Mesenchymal stem cell (in vitro differentiated cells and primary cell): ENCODE measurements around the gene ARFGAP2.

Experiments
- DNase-seq: peaks from one replicate; pipeline ENCODE4 v3.0.0-alpha.2; 2013
- H2AFZ ChIP-seq: one replicate; pipeline ENCODE4 v1.6.1; 2013; ENCODE audit warnings: low read depth, mild to moderate bottlenecking, control low read depth, inconsistent platforms, low read length, moderate library complexity
- H2AK5ac ChIP-seq: 2 replicates; pipeline ENCODE4 v1.6.1; 2013; ENCODE audit warnings: low read length, moderate library complexity, mild to moderate bottlenecking, inconsistent platforms; ENCODE audit not compliant: severe bottlenecking
- H2BK120ac ChIP-seq: one replicate; pipeline ENCODE4 v1.6.1; 2013; ENCODE audit warnings: low read depth, mild to moderate bottlenecking, inconsistent platforms, low read length, moderate library complexity
- H2BK12ac ChIP-seq, 2 experiments: one replicate each; pipeline ENCODE4 v1.6.1; 2013; ENCODE audit warnings: inconsistent platforms in 2 of 2, low read length in 2 of 2, mild to moderate bottlenecking in 2 of 2, moderate library complexity in 2 of 2, control low read depth in 1 of 2
- H2BK15ac ChIP-seq: one replicate; pipeline ENCODE4 v1.6.1; 2013; ENCODE audit warnings: mild to moderate bottlenecking, low read depth, inconsistent platforms; ENCODE audit not compliant: poor library complexity, severe bottlenecking
- H2BK5ac ChIP-seq: 2 replicates; pipeline ENCODE4 v1.6.1; 2013; ENCODE audit warnings: low read depth, mild to moderate bottlenecking, low read length, control low read depth, inconsistent platforms; ENCODE audit not compliant: poor library complexity, severe bottlenecking
- H3K14ac ChIP-seq, 2 experiments: one replicate each; pipeline ENCODE4 v1.6.1; 2013; ENCODE audit warnings: inconsistent platforms in 2 of 2, low read length in 2 of 2, control low read depth in 1 of 2, mild to moderate bottlenecking in 1 of 2, moderate library complexity in 1 of 2
- H3K18ac ChIP-seq, 2 experiments: one replicate each; pipeline ENCODE4 v1.6.1; 2013; ENCODE audit warnings: inconsistent platforms in 2 of 2, low read length in 2 of 2, control low read depth in 1 of 2, low read depth in 1 of 2, mild to moderate bottlenecking in 1 of 2
- H3K23ac ChIP-seq, 2 experiments: one replicate each; pipeline ENCODE4 v1.6.1; 2013; ENCODE audit warnings: inconsistent platforms in 2 of 2, low read length in 2 of 2, mild to moderate bottlenecking in 2 of 2, moderate library complexity in 2 of 2, control low read depth in 1 of 2
- H3K27ac ChIP-seq: 2 replicates; pipeline ENCODE4 v1.5.1; 2013; ENCODE audit warnings: mild to moderate bottlenecking, moderate library complexity, low read length, control low read depth, inconsistent platforms; ENCODE audit not compliant: poor library complexity, severe bottlenecking
- H3K27me3 ChIP-seq, 2 experiments: 2 replicates each; pipeline versions ENCODE4 v1.6.1 to v1.7.0; 2013; ENCODE audit warnings: low read length in 2 of 2, mild to moderate bottlenecking in 2 of 2, moderate library complexity in 2 of 2, control low read depth in 1 of 2, inconsistent platforms in 1 of 2; ENCODE audit not compliant: control insufficient read depth in 1 of 2, insufficient read depth in 1 of 2
- H3K36me3 ChIP-seq, 2 experiments: 2 replicates each; pipeline versions ENCODE4 v1.6.1 to v1.7.0; 2013; ENCODE audit warnings: low read length in 2 of 2, control low read depth in 1 of 2, inconsistent platforms in 1 of 2, low read depth in 1 of 2, mild to moderate bottlenecking in 1 of 2; ENCODE audit not compliant: insufficient read depth in 2 of 2, control insufficient read depth in 1 of 2
- H3K4ac ChIP-seq, 2 experiments: one replicate each; pipeline ENCODE4 v1.6.1; 2013; ENCODE audit warnings: inconsistent platforms in 2 of 2, low read length in 2 of 2, mild to moderate bottlenecking in 2 of 2, moderate library complexity in 2 of 2, control low read depth in 1 of 2, low read depth in 1 of 2
- H3K4me1 ChIP-seq: 2 replicates; pipeline ENCODE4 v1.6.1; 2013; ENCODE audit warnings: low read depth, low read length, control low read depth; ENCODE audit not compliant: control insufficient read depth, insufficient read depth
- H3K4me2 ChIP-seq: 2 replicates; pipeline ENCODE4 v1.6.1; 2013; ENCODE audit warnings: low read length, mild to moderate bottlenecking, inconsistent platforms; ENCODE audit not compliant: poor library complexity, severe bottlenecking
- H3K4me3 ChIP-seq, 2 experiments: 2 replicates each; pipeline versions ENCODE4 v1.5.1 to v1.7.0; 2013; ENCODE audit warnings: low read length in 2 of 2, mild to moderate bottlenecking in 2 of 2, control low read depth in 1 of 2, low read depth in 1 of 2; ENCODE audit not compliant: insufficient read depth in 1 of 2
- H3K79me1 ChIP-seq: replicated peaks from 2 replicates; pipeline ENCODE4 v1.6.1; 2013; ENCODE audit warnings: mild to moderate bottlenecking, control low read depth, low read length, inconsistent platforms; ENCODE audit not compliant: poor library complexity, severe bottlenecking
- H3K9ac ChIP-seq: 2 replicates; pipeline ENCODE4 v1.7.0; 2013; ENCODE audit warnings: mild to moderate bottlenecking, low read length, moderate library complexity
- H3K9me3 ChIP-seq: 2 replicates; pipeline ENCODE4 v1.7.0; 2013; ENCODE audit warnings: mild to moderate bottlenecking, low read length; ENCODE audit not compliant: control insufficient read depth
- H4K8ac ChIP-seq: one replicate; pipeline ENCODE4 v1.6.1; 2013; ENCODE audit warnings: inconsistent platforms, mild to moderate bottlenecking, low read length, moderate library complexity
- H4K91ac ChIP-seq: one replicate; pipeline ENCODE4 v1.6.1; 2013; ENCODE audit warnings: mild to moderate bottlenecking, low read length, inconsistent platforms
- WGBS: methylation state at CpG from one replicate; pipeline ENCODE4 v1.1.7; 2013; ENCODE audit warnings: mixed read lengths; 5-methylcytosine and 5-hydroxymethylcytosine counted together

Gene ARFGAP2

GRCh38 chr11:47177846-47178245, 1.2 kb upstream of the ARFGAP2 start:
- Histone ChIP-seq H2AK5ac (no peak overlapping the region), H3K36me3 (peaks cover 37 to 61% of the 10 kb centered on the region in 2 experiments), H4K8ac (peak overlapping the region; percentile 29), H3K9ac (peak overlapping the region; percentile 100), H3K4ac (no peak overlapping the region), H2BK5ac (no peak overlapping the region), H2BK120ac (no peak overlapping the region), H3K18ac (peak overlapping the region in 1 of 2 experiments; percentile 40), H3K27me3 (no peaks in the 10 kb centered on the region), H3K79me1 (peaks cover 26% of the 10 kb centered on the region), H3K23ac (no peak overlapping the region), H3K4me2 (no peak overlapping the region), H4K91ac (peak overlapping the region; percentile 3), H3K4me3 (no peak overlapping the region), H3K4me1 (peaks cover 13% of the 10 kb centered on the region), H3K9me3 (no peaks in the 10 kb centered on the region), H2BK15ac (no peak overlapping the region), H3K14ac (no peak overlapping the region), H3K27ac (peak overlapping the region; percentile 13), H2AFZ (no peak overlapping the region), H2BK12ac (peak overlapping the region; percentile 7 to 15)
- 77% methylated on average over 6 of the region's 6 CpGs for WGBS
- DNase-seq: no peak

- peak; percentile 88 for DNase-seq
- Histone ChIP-seq H2BK15ac (peak overlapping the region; percentile 50), H4K8ac (peak overlapping the region; percentile 78), H3K36me3 (peaks cover 42 to 61% of the 10 kb centered on the region in 2 experiments), H2BK12ac (peak overlapping the region; percentile 7 to 15), H3K27ac (peak overlapping the region; percentile 83), H3K9me3 (no peaks in the 10 kb centered on the region), H2BK120ac (no peak overlapping the region), H3K18ac (peak overlapping the region; percentile 68 to 89), H3K14ac (peak overlapping the region in 1 of 2 experiments; percentile 62), H3K4me3 (peak overlapping the region; percentile 65 to 81), H3K79me1 (peaks cover 26% of the 10 kb centered on the region), H3K9ac (peak overlapping the region; percentile 100), H3K4me2 (peak overlapping the region; percentile 76), H3K27me3 (no peaks in the 10 kb centered on the region), H3K23ac (no peak overlapping the region), H2AFZ (peak overlapping the region; percentile 56), H4K91ac (peak overlapping the region; percentile 85), H3K4ac (peak overlapping the region; percentile 61 to 88), H2BK5ac (peak overlapping the region; percentile 22), H2AK5ac (no peak overlapping the region), H3K4me1 (peaks cover 13% of the 10 kb centered on the region)
- WGBS: 9% methylated on average over 17 of the region's 21 CpGs
Measured at GRCh38 chr11:47177229-47177845, 658 bp upstream of the ARFGAP2 start.

GRCh38 chr11:47175746-47176327, 842 bp downstream of the ARFGAP2 start:
- Histone ChIP-seq H3K4me3 (peak overlapping the region; percentile 72 to 100), H3K27ac (no peak overlapping the region), H4K91ac (no peak overlapping the region), H3K79me1 (peaks cover 24% of the 10 kb centered on the region), H3K14ac (peak overlapping the region in 1 of 2 experiments; percentile 9), H4K8ac (peak overlapping the region; percentile 62), H2BK12ac (no peak overlapping the region), H3K36me3 (peaks cover 57 to 67% of the 10 kb centered on the region in 2 experiments), H2AK5ac (peak overlapping the region; percentile 6), H3K23ac (no peak overlapping the region), H2BK120ac (no peak overlapping the region), H2AFZ (no peak overlapping the region), H3K4me2 (peak overlapping the region; percentile 90), H3K18ac (peak overlapping the region in 1 of 2 experiments; percentile 7), H3K4ac (peak overlapping the region; percentile 89 to 94), H2BK15ac (no peak overlapping the region), H2BK5ac (no peak overlapping the region), H3K9me3 (no peaks in the 10 kb centered on the region), H3K9ac (peak overlapping the region; percentile 100), H3K4me1 (peaks cover 13% of the 10 kb centered on the region), H3K27me3 (no peaks in the 10 kb centered on the region)
- DNase-seq: no peak
- 53% methylated on average over 14 of the region's 14 CpGs for WGBS

- H3K4me1 ChIP-seq: peaks cover 11% of the 10 kb centered on the region
- H3K4ac ChIP-seq: no peak overlapping the region
- H3K36me3 ChIP-seq: peaks cover 55 to 67% of the 10 kb centered on the region in 2 experiments
- no peak overlapping the region for H3K14ac ChIP-seq
- H3K27me3 ChIP-seq: no peaks in the 10 kb centered on the region
- no peak overlapping the region for H3K18ac ChIP-seq
- no peak overlapping the region for H3K27ac ChIP-seq
- H3K9ac ChIP-seq: peak overlapping the region; percentile 28
- H2AK5ac ChIP-seq: no peak overlapping the region
- no peak overlapping the region for H4K91ac ChIP-seq
- peaks cover 17% of the 10 kb centered on the region for H3K79me1 ChIP-seq
- H2BK12ac ChIP-seq: no peak overlapping the region
- no peak overlapping the region for H3K4me2 ChIP-seq
- DNase-seq: no peak
- no peak overlapping the region for H4K8ac ChIP-seq
- H2BK120ac ChIP-seq: no peak overlapping the region
- H2BK15ac ChIP-seq: no peak overlapping the region
- 91% methylated on average over 6 of the region's 6 CpGs for WGBS
- no peak overlapping the region for H3K23ac ChIP-seq
- no peaks in the 10 kb centered on the region for H3K9me3 ChIP-seq
- H3K4me3 ChIP-seq: no peak overlapping the region
- H2BK5ac ChIP-seq: no peak overlapping the region
- H2AFZ ChIP-seq: no peak overlapping the region
Measured at GRCh38 chr11:47172740-47173336, 3.8 kb downstream of the ARFGAP2 start.
